D721Med (cell line): ENCODE results near the gene NXPE1.

Source experiments
- DNase-seq: peaks from one replicate; pipeline ENCODE4 v3.0.0; 2011; ENCODE audit warnings: low spot score; ENCODE audit not compliant: insufficient read length
- FAIRE-seq: peaks from 2 replicates; lab custom pipeline; 2011; peaks lifted over from hg19 to GRCh38; lab: Jason Lieb, UNC
- CTCF ChIP-seq: IDR thresholded peaks from 2 replicates; pipeline ENCODE4 v1.5.1; 2012; ENCODE audit warnings: mild to moderate bottlenecking, control low read depth; ENCODE audit not compliant: insufficient read depth; ENCODE audit errors: missing control alignments

NXPE1 gene

GRCh38 chr11:114562166-114562916 lies 2.7 kb upstream of the NXPE1 start:
- DNase-seq (no peak), FAIRE-seq (no peak)
- no peak for TF ChIP-seq CTCF

DNA sequence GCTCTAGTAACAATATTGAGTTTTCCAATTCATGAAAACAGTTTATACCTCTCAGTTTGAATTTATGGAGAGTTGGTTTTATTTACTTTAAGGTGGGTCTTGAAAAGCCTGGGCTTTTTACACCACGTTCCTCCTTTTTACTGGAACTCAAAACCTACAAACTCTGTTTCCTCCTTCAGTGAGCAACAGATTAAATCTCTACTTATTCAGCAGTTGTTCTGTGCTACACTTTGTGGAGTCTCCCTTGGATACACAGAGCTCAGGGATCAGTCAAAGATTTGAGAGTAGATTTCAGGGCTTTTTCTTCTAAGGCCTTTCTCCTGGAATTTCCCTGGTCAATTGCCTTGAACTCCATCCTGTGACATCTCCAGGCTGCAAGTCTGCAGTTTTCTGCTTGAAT lies 3.5 kb downstream of the NXPE1 start:
- no peak for FAIRE-seq
- DNase-seq, result no peak
- TF ChIP-seq CTCF, result no peak

DNA sequence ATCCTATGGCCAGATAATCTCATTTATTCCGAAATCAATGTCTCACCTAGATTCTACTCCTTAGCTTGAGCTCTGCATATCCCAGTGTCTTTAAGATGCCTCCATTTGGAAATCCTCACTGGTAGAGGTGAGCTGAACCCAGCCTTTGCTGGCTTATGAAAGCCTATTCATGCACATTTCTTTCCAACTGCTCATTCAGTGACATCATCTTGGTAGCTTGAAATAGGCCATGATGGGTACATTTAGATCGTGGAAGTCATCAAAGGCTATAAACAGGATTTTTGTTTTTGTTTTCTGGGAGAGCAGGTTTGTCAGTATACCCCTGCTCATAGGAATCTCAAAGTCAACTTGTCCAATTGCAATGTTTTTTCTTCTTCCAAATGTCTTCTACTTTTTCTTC lies 6.0 kb downstream of the NXPE1 start:
- DNase-seq, result no peak
- no peak for FAIRE-seq
- no peak for TF ChIP-seq CTCF

DNA sequence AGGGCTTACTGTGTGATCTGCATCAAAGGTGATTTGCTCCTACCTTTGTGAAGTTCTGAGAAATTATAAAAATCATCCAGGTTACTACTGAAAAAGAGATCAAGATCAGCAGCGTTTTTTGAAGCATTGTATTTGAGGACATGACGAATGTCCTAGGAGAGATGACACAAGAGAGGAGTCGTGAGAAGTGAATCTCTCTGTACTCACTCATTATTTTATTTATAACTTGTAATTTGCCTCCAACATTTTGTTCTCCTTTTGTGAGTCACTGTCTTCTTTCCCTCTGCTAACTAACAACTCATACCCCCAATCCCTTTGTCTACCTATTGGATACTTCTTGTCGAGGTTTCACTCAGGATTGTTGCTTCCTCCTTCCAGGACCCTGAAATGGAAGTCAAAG lies 8.6 kb downstream of the NXPE1 start:
- no peak for TF ChIP-seq CTCF
- FAIRE-seq, result no peak
- DNase-seq, result no peak

DNA sequence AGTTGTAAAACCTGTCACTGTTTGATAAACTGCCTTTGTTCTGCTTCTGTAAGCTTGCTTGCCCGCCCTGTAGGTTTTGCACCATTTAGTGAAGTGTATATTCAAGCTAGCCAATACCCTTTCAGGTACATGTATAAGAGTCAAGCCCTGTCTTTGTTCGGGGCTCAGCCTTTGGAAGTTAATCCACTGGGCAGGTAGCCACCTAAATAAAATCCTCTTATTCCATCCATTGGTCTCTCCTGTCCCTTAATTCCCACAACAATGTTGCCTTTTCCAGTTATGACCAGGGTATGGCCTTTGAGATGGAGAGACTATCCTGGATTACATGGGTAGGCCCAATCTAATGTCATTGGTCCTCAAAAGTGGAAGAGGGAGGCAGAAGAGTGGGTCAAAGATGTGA lies 34.0 kb downstream of the NXPE1 start:
- no peak for TF ChIP-seq CTCF
- DNase-seq (no peak), FAIRE-seq (no peak)

DNA sequence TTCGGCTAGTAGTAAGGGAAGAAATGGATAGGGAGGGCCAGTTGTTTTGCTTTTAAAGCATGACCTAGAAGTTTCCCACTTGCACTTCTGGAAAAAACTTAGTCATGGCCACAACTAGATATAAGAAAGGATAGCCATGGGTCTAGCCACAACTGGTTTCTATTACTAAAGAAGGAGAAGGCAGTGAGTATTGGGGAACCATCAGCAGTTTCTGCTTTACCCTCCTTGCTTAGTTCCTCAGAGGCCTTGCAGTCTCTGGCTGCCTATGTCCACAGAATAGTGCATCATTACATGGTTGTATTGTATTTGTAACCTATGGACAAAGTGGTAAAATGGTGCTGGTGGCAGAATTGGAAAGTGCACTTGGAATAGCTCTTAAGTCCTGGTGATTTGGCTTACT lies 35.6 kb downstream of the NXPE1 start:
- FAIRE-seq (no peak), DNase-seq (no peak)
- no peak for TF ChIP-seq CTCF

DNA sequence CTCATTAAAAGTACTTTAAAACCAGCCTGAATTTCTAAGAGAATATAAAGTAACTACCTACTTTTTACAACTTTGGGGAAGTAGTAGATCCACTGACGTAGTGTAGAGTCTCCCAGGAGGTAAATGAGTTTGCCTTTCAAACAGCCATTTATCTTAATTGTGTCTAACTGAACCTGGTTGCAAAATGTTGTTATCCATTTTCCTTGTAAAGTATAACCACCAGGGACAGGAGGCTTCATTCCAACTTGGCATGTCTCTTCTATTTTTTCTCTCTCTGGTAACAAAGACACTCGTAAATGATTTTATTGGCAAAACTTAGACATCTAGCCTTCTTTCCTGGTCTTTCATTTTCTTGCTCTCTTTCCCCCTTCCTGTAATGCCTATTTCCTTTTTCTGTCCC lies 36.9 kb downstream of the NXPE1 start:
- FAIRE-seq (no peak), DNase-seq (no peak)
- no peak for TF ChIP-seq CTCF
